K562 (cell line): ENCODE results near the gene NF1. TPM values are rescaled to one million over a fixed set of nuclear protein-coding genes. Genes with fewer than 3 reads are reported as not detected.

Experiments used
- CHCHD3 ChIP-seq: fragments of 250-450 bp; sonication (Bioruptor Pico); IDR thresholded peaks from 2 replicates; pipeline ENCODE4 v2.1.2; 2022; ENCODE audit warnings: mild to moderate bottlenecking
- CHD4 ChIP-seq: fragments of 200-600 bp; sonication (generic); IDR thresholded peaks from 3 replicates; pipeline ENCODE4 v1.6.1; 2012; ENCODE audit warnings: low read depth, mild to moderate bottlenecking, mixed read lengths, low read length, inconsistent platforms; ENCODE audit not compliant: insufficient read depth, insufficient replicate concordance, poor library complexity, severe bottlenecking
- ESRRA ChIP-seq: fragments of 450-650 bp; IDR thresholded peaks from 2 replicates; pipeline ENCODE4 v1.6.1; 2014; ENCODE audit warnings: low read depth, mild to moderate bottlenecking, moderate library complexity, borderline replicate concordance
- FOXJ2 ChIP-seq: fragments of 200-800 bp; sonication (Bioruptor generic); IDR thresholded peaks from 2 replicates; pipeline ENCODE4 v1.6.1; 2016; ENCODE audit warnings: missing genetic modification characterization, missing compliant biosample characterization
- HINFP ChIP-seq: fragments of 450-650 bp; conservative IDR thresholded peaks from 2 replicates; pipeline ENCODE4 v1.6.1; 2016; ENCODE audit warnings: missing genetic modification characterization, low read depth, mild to moderate bottlenecking, control low read depth, missing compliant biosample characterization
- KLF1 ChIP-seq: fragments of 450-650 bp; IDR thresholded peaks from 2 replicates; pipeline ENCODE4 v1.6.1; 2016; ENCODE audit warnings: missing genetic modification characterization, missing compliant biosample characterization
- LARP7 ChIP-seq: fragments of 450-650 bp; IDR thresholded peaks from 2 replicates; pipeline ENCODE4 v1.6.1; 2016
- MTA1 ChIP-seq: fragments of 450-650 bp; IDR thresholded peaks from 2 replicates; pipeline ENCODE4 v1.6.1; 2017; ENCODE audit warnings: borderline replicate concordance
- MYNN ChIP-seq, 2 experiments: sonication (generic); formaldehyde crosslinking in 1 of 2; IDR thresholded peaks; 2 replicates each; pipeline versions ENCODE4 v1.5.0 to v1.6.1; 2016 to 2020; ENCODE audit warnings: antibody characterized with exemption in 1 of 2, missing genetic modification reagents in 1 of 2
- NELFE ChIP-seq: IDR thresholded peaks from 2 replicates; pipeline ENCODE4 v1.6.1; 2011; ENCODE audit warnings: mild to moderate bottlenecking; ENCODE audit not compliant: insufficient read depth, insufficient read length
- POLR2AphosphoS2 ChIP-seq: IDR thresholded peaks from 2 replicates; pipeline ENCODE4 v1.6.1; 2012; ENCODE audit warnings: low read length, improper control_type of control experiment
- POLR3G ChIP-seq: IDR thresholded peaks from 2 replicates; pipeline ENCODE4 v1.6.1; 2011; ENCODE audit not compliant: insufficient read length, insufficient replicate concordance; ENCODE audit errors: extremely low read depth
- RFX1 ChIP-seq: fragments of 450-650 bp; IDR thresholded peaks from 2 replicates; pipeline ENCODE4 v1.6.1; 2016; ENCODE audit warnings: mild to moderate bottlenecking, moderate library complexity
- SMAD1 ChIP-seq: fragments of 150-350 bp; IDR thresholded peaks from 2 replicates; pipeline ENCODE4 v1.6.1; 2014; ENCODE audit warnings: low read length, low read depth; ENCODE audit not compliant: partially characterized antibody
- SMAD2 ChIP-seq: fragments of 150-350 bp; IDR thresholded peaks from 2 replicates; pipeline ENCODE4 v1.6.1; 2014; ENCODE audit warnings: low read depth, mild to moderate bottlenecking, low read length
- SMAD3 ChIP-seq: fragments of 450-650 bp; formaldehyde crosslinking; conservative IDR thresholded peaks from 2 replicates; pipeline ENCODE4 v1.4.0; 2020; ENCODE audit warnings: mild to moderate bottlenecking
- ZBTB26 ChIP-seq: fragments of 450-650 bp; formaldehyde crosslinking; IDR thresholded peaks from 2 replicates; pipeline ENCODE4 v1.4.0; 2022; ENCODE audit warnings: missing genetic modification characterization
- ZNF232 ChIP-seq: sonication (generic); formaldehyde crosslinking; IDR thresholded peaks from 2 replicates; pipeline ENCODE4 v1.8.0; 2022; ENCODE audit warnings: mild to moderate bottlenecking, missing genetic modification reagents
- ZNF277 ChIP-seq: fragments of 250-450 bp; sonication (Bioruptor Pico); IDR thresholded peaks from 2 replicates; pipeline ENCODE4 v1.8.0; 2022; ENCODE audit warnings: inconsistent platforms, mild to moderate bottlenecking, moderate library complexity, borderline replicate concordance
- ZNF280A ChIP-seq: fragments of 450-650 bp; IDR thresholded peaks from 2 replicates; pipeline ENCODE4 v1.6.1; 2018; ENCODE audit warnings: mild to moderate bottlenecking, low read depth; ENCODE audit not compliant: partially characterized antibody
- ZNF583 ChIP-seq: fragments of 250-450 bp; sonication (Bioruptor Pico); IDR thresholded peaks from 2 replicates; pipeline ENCODE4 v1.4.0; 2020
- ZNF584 ChIP-seq: fragments of 200-800 bp; sonication (Bioruptor generic); IDR thresholded peaks from 2 replicates; pipeline ENCODE4 v1.6.1; 2016; ENCODE audit warnings: low read depth, mild to moderate bottlenecking, missing genetic modification characterization, missing compliant biosample characterization
- polyA plus RNA-seq, 8 experiments: library from polyadenylated mRNA; depleted of rRNA in 4 of 8; stranded (reverse) in 5 of 8; unstranded in 3 of 8; fragments of >200 nt; fragmentation: Nextera tagmentation in 2 of 8; fragmentation: Illumina TruSeq in 1 of 8; extraction: Ambion mirVana in 2 of 8; extraction: Trizol in 1 of 8; gene quantifications; 2 replicates each; pipeline versions ENCODE4 v1.2.1 to v1.2.3, GENCODE V29; 2011 to 2014; ENCODE audit warnings: inconsistent platforms in 1 of 8, missing spikeins in 1 of 8
- total RNA-seq, 7 experiments: library from RNA; depleted of rRNA in 6 of 7; stranded (reverse); fragments of >200 nt in 6 of 7; fragmentation: Illumina TruSeq in 2 of 7; extraction: Trizol in 2 of 7; gene quantifications; 2 replicates each; pipeline versions ENCODE4 v1.2.1 to v1.2.3, GENCODE V29; 2011 to 2021; ENCODE audit warnings: low replicate concordance in 1 of 7

NF1 gene
- total and polyA plus RNA-seq, 9 of the 15 experiments (the other 6 are each of a cell fraction or from before 2014, with no cell fraction given): 3.4 to 41.9 (median 24.3) TPM

GRCh38 chr17:31308372-31309334 is 213.9 kb downstream of the NF1 start (continued):
- TF ChIP-seq HINFP (tag) (no peak), NELFE (no peak), SMAD1 (no peak), ZNF280A (no peak), KLF1 (tag) (no peak), ZNF232 (CRISPR knock-in tag) (no peak), POLR3G (no peak), ZBTB26 (CRISPR knock-in tag) (no peak), ZNF584 (CRISPR knock-in tag) (no peak), SMAD3 (CRISPR knock-in tag) (no peak), ZNF277 (CRISPR knock-in tag) (no peak), POLR2AphosphoS2 (no peak), CHCHD3 (CRISPR knock-in tag) (no peak), SMAD2 (no peak), ESRRA (no peak), FOXJ2 (tag) (no peak), MTA1 (no peak), RFX1 (no peak), ZNF583 (CRISPR knock-in tag) (no peak), CHD4 (no peak), LARP7 (no peak), MYNN (IDR thresholded peaks at IDR 0.05) (no peak), MYNN (CRISPR knock-in tag; IDR thresholded peaks at IDR 0.05) (no peak)
